Measurements from ENCODE around the gene SNX32. TPM values are rescaled to one million over a fixed set of nuclear protein-coding genes. Genes with fewer than 3 reads are reported as not detected.

SNX32 gene
- total RNA-seq, 1 experiment from 2014 or later, result not detected

DNA sequence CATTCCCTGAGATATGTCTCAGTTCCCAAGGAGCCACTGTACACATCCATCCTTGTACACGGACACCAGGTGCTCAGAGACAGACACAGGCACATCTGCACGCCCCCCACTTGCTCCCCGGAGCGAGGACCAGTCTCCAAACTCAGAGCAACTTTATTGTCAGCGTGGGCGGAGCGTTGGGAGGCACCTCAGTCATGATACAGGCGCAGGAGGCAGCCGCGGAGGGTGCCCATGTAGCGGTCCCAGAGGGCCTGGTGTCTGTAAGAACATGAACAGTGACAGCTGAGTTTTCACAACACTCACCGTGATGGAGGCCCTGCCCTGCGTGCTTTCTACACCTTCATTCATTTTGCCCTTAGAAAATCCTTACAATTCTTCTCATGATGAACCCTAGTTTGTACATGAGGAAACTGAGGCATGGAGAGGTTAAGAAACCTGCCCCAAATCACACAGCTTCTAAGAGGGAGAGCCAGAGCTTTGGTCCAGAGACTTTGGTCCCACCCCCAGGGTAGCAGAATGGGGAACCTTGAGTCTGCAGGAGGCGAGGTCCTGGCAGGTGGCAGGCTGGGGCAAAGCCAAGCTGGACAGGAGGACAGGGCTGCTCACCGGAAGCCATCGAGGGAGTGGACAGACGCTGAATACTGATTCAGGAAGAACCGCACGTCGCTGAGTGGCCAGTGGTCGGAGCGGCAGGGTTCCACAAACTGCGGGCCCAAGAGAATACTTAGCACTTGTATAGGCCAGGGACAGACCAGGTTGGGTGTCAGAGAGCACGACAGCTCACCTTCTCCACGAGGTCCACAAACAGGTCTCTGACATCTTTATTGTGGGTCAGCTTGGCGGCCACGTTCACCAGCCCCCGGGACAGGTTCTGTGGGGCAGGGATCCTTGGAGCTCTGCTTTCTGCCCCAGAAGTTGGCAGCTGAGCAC, 50.3 kb downstream of the SNX32 start:
- DNase-seq (ENCODE audit: low read depth), result no peak

DNA sequence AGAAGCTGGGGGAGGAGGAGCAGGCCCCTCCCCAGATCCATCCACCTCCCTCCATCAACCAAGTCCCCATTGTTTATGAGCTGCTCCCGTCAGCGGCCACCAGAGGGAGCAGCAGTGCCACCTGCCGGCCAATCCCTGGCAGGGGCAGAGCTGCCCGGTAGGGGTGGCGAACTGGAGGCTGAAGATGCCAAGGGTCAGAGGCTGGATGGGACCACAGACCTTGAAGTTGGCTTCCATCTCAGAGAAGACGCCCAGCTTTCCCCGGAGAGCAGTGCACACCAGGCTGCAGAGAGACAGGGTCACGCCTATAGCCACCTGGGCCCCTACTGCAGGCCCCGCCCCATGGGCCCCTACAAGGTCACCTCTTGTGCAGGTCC, 50.9 kb downstream of the SNX32 start:
- peak; percentile 71 for DNase-seq (ENCODE audit: low read depth)

GRCh38 chr11:65885231-65885630, 51.5 kb downstream of the SNX32 start:
- no peak for DNase-seq (ENCODE audit: low read depth)

DNA sequence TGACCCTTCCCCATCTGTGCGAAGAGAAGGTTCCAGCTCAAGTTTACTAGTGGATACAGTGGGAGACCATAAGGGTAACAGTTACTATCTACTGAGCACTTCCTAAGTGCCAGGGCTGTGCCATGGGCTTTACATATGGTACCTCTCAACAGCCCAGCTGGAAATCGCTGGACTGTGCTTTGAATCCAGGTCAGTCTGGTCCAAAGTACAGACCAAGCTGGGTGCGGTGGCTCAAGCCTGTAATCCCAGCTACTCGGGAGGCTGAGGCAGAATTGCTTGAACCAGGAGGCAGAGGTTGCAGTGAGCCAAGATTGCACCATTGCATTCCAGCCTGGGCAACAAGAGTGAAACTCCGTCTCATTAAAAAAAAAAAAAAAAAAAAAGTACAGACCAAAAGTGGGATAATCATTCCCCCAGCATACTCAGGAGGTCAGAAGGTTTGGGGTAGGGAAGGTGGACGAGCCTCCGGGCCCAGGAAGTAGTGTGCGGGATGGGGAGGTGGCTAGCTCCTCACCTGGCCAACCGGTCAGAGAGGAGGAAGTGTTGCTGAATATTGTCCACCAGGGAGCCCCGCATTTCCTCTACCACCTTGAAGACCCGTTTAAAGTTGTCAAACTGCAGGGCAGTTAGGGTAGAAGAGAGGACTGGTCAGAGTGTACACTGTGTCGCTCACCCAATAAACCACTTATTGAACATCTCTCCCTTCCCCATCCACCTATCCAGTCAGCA, 52.2 kb downstream of the SNX32 start:
- DNase-seq (ENCODE audit: low read depth), result no peak

DNA sequence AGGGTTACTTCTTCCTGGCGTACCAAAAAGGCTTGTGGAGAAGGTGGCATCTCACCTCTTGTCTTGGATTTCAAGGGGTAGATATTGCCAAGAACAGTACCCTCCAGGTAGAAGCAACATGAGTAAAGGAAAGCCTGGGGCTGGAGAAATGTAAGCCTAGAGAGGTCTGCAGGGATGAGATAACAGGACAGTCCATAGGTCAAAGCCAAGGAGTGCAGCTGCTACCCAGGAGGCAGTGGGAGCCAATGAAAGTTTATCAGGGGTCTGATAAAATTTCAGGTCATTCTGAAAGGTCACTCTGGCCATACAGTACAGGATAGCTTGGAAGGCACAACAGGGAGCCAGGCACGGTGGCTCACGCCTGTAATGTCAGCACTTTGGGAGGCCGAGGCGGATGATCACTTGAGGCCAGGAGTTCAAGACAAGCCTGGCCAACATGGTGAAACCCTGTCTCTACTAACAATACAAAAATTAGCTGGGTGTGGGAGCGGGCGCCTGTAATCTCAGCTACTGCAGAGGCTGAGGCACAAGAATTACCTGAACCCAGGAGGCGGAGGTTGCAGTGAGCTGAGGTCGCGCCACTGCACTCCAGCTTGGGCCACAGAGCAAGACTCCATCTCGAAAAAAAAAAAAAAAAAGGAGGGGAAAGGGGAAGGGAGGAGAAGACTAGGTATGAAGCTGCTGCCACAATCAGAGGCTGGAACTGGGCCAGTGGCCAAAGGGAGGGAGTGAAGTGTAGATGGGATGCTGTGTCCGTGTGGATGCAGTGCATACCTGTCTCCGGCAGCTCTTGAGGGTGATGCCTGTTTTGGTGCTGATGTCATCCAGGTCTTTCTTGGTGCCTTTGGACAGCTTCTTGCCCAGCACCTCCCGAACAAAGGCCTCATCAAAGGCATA, 53.3 kb downstream of the SNX32 start:
- DNase-seq (ENCODE audit: low read depth), result no peak

DNA sequence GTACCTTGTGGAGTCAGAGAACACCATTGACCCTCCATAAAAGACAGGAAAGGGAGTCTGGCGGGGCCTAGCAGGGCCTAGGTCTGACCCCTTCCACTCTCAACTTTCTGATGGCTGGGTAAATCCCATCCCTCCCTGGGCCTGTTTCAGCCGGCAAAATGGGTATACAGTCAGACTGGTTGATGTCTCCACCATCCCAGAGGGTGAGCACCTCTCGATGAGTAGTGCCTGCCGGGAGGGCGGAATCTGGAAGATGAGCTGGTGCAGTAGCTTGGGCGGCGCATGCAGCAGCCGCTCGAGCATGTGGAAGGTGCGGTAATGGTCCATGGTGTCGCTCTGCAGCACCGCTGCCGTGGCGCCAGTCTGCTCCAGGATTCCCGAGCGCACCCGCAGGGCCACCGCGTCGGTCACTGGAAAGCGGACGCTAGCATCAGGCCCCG, 54.0 kb downstream of the SNX32 start:
- no peak for DNase-seq (ENCODE audit: low read depth)

GRCh38 chr11:65888163-65888814, 54.5 kb downstream of the SNX32 start, which contains the start of gene FIBP:
FIBP (minus strand) TSS chr11:65888471; CDS start chr11:65888418, 53 bp downstream.
- peak; percentile 96 for DNase-seq (ENCODE audit: low read depth)

DNA sequence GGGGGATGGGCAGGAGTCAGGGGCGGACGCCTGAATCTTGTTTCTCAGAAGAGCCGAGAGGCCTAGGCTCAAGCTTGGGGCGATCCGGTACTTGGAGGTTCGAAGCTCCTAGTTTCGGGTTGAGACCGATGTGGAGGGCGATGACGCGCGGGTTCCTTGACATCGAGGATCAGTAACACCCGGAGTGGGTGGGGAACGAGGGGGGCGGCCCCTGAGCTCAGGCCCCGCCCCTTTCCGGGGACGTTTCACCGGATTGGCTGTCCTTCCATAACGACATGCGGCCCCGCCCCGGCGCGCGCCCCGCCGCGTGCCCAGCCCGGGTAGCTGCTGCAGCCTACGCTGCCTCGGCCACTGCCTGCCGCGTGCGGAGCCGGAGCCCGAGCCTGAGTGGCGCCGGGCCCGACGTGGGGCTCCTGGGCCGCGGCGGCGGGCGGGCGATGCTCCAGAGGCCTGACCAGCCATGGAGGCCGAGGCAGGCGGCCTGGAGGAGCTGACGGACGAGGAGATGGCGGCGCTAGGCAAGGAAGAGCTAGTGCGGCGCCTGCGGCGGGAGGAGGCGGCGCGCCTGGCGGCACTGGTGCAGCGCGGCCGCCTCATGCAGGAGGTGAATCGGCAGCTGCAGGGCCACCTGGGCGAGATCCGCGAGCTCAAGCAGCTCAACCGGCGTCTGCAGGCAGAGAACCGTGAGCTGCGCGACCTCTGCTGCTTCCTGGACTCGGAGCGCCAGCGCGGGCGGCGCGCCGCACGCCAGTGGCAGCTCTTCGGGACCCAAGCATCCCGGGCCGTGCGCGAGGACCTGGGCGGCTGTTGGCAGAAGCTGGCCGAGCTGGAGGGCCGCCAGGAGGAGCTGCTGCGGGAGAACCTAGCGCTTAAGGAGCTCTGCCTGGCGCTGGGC, 56.8 kb downstream of the SNX32 start, which contains the start of gene CCDC85B:
Gene CCDC85B (plus strand): TSS at position 350 of the 895 bp plus-strand sequence. CDS start 111 bp downstream, at position 461.
- DNase-seq (ENCODE audit: low read depth), result peak; percentile 94

GRCh38 chr11:65891219-65892136, 57.7 kb downstream of the SNX32 start:
- peak; percentile 83 for DNase-seq (ENCODE audit: low read depth)

DNA sequence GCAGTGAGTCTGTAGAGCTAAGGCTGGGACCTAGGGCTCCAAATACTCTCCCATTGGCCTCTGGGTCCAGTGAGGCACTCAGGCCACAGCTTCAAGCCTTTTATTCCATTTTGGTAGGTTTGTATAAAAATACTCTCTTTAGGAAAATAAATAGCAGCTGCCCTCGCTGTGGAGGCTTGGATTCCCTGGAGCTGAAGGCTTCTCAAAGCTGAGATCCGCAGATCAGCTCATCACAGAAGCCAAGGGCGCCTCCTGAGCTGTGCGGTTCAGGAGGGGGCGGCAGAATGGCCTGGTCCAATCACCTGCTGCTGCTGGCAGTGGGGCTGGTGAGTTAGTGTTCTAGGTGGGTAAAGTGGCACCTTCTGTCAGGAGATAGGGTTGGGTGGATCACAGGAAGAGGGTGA, 58.4 kb downstream of the SNX32 start:
- peak; percentile 71 for DNase-seq (ENCODE audit: low read depth)

DNA sequence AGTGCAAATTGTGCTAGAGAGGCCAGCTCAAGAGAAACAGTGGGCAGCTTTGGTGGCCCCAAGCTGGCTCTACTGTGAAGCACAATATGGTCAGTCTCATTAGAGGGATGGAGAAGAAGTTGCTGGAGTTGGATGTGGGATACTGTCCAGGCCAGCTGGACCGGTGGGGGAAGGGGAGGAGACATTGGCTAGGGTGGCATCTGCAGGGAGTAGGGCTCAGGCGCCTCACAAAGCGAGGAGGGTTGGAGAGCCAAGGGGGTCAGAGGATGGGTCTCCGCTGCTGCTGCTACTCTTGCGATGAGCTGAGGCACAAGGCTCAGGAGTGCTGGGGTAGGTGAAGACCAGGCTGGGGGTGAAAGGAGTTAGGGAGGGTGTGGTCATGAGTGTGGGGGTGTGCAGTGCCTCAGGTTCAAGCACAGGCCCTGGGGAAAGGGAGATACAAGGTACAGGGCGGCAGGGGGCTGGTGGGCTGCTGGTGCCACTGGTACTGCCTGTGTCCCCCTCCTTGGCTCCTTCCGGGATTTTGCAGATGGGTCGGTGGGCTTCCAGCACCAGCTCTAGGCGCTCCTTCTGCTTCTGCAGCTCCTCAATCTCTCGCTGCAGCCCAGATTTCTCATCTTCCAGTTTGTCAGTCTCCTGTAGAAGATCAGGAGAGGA, 59.0 kb downstream of the SNX32 start:
- DNase-seq (ENCODE audit: low read depth), result peak; percentile 62

DNA sequence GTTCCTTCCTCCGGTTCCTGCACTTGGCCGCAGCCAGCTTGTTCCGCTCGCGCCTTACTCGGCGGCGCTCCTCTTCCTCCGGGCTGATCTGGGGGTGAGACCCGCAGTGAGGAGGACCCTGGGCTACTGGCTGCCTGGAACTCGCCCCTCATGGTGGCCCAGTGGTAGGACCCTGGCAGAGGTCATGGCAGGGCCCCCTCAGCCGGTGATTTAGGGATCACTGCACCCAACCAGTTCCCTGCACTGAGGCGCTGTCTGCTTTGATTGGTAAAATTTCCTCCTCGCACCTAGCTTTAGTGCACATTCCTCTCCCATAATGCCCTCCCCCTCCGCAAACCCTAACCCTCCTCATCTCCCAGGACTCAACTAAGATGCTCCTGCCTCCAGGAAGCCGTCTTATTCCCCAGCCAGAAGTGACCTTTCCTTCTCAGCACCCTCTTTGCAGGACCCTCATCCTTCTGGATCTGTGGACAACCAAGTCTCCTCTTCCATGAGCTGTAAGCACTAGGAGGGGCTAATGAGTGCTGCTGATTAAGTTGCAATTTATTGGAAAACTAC, 60.4 kb downstream of the SNX32 start:
- DNase-seq (ENCODE audit: low read depth), result peak; percentile 55

GRCh38 chr11:65895482-65895981, 61.8 kb downstream of the SNX32 start:
- DNase-seq (ENCODE audit: low read depth), result peak; percentile 63

- peak; percentile 64 for DNase-seq (ENCODE audit: low read depth)
Measured at GRCh38 chr11:65896034-65896999, 62.6 kb downstream of the SNX32 start.

DNA sequence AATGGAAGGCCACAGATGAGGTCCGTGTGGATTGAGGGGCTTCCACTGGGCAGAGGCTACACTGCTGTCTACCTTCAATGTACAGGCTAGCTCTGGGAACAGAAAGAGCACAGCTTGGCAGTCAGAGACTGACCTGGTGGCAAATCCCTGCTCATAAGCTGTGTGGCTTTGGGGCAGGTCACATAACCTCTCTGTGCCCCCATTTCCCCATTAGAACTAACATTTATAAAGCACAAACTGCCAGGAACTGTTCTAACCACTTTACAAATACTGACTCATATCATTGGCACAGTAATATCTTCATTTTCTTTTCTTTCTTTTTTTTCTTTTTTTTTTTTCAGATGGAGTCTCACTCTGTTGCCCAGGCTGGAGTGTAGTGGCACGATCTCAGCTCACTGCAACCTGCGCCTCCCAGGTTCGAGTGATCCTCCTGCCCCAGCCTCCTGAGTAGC, 63.3 kb downstream of the SNX32 start:
- peak; percentile 41 for DNase-seq (ENCODE audit: low read depth)

DNA sequence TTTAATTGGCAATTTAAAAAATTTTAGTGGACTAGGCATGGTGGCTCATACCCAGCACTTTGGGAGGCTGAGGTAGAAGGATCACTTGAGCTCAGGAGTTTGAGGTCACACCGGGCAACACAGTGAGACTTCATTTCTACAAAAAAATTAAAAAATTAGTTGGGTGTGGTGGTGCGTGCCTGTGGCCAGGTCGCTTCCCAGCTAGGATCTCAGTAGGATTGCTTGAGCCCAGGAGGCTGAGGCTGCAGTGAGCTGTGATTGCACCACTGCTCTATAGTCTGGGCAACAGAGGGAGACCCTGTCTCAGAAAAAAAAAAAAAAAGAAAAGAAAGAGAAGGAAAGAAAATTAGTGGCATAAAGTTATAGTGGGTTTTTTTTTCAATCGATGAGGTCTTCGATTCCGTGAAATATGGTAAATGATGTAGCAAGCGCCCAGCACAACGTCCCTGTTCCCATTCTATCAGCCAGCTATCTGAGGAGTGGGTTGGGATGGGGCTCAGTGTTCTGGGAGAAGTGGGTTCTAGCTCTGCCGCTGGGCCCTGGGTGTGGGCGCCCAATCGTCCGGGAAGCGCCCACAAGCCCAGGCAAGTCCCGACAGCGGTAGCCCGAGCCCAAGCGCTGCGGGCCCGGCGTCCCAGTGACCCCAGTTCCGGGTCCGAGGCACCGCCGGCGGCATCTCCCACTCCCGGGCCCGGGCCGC, 65.0 kb downstream of the SNX32 start:
- DNase-seq (ENCODE audit: low read depth), result no peak
